HG03060 (cell line): ENCODE measurements around the gene HUNK.

Experiments
- ATAC-seq: cut with Tn5 transposase; IDR thresholded peaks from one replicate; pipeline ENCODE4 v1.9.1; 2021; ENCODE audit warnings: low read depth, moderate number of reproducible peaks; ENCODE audit not compliant: unreplicated experiment

HUNK gene

DNA sequence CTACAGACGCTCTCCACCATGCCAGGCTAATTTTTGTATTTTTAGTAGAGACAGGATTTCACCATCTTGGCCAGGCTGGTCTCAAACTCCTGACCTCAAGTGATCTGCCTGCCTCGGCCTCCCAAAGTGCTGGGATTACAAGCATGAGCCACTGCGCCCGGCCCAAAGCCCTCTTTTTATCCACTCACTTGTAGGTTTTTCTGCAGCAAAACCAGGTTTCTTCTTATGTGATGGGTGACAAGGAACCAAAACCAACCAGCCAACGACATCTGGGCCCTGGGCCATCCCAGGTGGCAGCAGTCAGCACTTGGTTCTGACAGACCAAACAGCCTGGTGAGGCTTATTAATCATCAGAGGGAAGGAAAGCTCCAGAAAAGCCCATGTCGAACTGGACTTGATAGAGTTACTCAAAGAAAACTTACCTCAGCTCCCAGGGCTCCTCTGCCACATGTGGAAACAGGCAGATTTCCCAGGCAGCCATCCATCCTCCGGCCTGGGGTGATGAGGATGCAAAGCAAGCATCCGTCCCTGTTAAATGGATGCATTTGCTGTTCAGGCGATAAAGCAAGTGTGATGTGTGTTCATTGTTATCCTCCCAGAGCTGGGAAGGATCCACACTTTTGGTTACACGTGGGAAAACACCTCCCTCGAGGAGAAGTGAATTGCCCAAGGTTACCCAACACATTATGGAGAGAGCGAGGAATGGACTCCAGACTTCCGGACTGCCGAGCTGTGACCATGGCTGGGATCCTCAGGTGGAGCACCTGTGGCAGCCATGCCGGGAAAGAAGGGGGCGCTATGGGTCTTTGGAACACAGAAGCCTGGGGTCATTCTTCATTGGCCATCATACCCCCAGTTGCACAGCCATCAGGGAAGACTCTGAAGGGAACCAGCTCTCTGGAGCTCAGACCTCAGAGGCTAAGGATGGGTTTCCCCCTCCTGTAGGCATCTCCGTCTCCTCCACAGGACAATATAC lies 118.8 kb downstream of the HUNK start:
- ATAC-seq = no peak

DNA sequence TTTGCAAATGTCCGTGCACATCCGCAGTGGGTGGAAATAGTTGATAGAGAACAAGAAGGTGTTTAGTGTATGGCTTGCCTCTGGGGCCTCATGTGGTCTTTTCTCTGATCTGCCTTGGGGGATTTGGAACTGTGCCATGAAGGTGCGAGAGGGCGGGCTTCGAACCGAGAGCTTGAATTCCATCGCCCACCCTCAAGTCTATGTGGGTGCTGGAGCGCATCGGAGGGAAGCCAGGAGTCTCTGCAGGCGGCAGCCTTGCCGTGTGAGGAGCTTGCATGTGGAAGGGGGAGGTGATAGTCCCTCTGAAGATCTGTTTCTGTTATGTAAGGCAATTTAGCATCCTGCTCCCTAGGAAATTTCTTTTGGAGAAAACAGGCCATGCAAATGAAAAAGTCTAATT lies 119.6 kb downstream of the HUNK start:
- ATAC-seq = no peak

DNA sequence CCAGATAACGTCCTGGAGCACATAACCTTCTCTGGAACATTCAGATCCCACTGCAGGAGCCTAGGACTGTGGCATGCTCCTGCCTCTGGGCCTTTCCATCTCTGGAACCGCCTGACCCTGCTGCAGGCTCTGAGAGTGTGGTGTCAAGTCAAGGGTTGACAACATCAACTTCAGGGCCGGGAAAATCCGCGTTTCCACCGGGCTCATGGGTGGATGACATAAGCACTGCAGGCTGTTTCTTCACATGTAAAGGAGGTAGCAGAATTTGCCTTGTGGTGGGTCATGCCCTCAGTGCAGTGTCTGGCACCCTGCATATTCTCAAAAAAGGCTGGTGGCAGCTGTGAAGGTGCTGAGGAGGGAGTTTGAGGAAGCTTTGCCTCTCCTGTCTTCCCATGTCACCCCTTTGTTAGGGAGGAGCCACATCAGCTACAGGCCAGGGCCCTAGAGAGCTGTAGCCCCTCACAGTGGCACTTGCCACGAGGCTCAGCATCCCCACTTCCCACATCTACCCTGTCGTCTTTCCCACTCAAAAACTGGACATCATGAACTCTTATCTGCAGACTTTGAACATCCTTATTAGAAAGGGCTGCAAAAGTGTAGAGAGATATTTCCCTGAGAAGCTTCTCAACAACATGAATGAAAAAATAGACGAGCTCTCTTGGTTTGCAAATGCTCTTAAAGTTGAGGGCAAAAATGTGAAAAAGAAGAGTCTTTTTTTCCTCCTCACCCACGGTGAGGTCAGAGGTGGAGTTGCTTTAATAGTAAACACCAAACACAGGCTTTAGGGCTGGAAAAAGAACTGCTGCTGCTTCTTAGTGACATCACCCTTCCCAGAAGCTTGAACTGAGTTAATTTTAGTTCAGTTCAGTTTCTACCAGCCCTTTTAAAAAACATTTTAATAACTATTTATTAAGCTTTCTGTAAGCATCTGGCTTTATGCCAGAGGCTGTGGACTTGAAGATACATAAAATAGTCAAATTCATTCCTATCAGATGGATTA lies 121.3 kb downstream of the HUNK start:
- no peak for ATAC-seq

DNA sequence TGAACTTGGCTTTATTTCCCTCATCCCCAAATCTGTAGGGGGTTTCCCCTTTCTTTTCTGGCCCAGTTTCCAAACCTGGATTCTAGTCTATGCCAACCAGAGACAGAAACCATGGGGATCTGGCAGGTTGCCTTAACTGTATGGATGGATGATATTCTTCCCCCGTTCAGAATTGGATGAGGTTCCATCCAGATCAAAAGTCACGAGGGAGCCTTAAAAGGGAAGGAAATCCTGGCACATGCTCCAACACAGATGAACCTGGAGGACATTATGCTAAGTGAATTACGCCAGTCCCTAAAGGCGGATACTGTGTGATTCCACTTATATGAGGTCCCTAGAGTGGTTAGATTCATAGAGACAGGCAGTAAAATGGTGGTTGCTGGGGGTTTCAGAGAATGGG lies 124.4 kb downstream of the HUNK start:
- no peak for ATAC-seq

DNA sequence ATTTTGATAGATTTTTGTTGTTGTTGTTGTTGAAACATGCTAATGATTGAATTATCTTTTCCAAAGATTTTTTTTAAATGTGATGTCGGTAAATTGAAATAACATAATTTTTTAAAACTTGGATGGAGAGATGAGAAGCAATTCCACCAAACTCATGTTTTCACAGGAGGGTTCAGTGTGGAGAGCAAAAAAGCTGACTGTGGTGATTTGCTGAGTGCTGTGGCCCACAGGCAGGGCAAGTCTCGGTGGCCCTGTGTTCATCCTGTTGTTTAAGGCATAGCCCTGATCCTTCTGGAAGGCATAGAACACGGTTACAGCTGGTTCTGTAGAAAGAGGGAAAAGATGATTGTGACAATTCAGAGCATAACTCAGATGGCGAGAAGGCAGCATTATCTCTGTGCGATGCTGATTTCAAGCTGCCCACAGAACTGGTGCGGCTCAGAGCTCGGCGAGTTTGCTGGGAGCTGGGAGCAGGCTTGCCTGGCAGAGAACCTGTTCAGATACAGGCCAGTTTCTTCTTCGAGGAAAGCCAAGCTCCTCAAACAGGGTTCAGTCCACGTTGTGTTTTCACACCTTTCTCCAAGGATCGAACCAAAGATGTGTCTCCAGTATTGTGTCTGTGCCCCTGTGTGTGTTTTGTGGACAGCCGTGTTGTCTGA lies 127.1 kb downstream of the HUNK start:
- no peak for ATAC-seq

DNA sequence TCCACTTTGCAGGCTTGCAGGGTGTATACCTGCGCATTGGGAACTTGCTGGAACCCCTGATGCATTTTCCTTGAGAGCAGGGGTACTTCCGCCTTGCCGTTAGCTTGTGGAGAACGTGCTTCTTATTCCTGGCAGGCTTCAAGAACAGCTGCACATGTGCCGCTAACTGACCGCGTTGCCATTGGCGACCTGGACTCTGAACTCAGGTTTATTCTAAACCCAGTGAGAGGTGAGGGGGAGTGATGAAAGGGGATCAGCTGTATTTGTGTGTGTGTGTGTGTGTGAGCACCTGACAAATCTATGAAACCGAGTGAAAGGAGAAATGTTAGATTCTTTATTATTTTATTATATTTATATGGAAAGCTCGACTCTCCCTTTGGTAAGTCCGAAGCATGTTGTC lies 128.6 kb downstream of the HUNK start:
- ATAC-seq = no peak

DNA sequence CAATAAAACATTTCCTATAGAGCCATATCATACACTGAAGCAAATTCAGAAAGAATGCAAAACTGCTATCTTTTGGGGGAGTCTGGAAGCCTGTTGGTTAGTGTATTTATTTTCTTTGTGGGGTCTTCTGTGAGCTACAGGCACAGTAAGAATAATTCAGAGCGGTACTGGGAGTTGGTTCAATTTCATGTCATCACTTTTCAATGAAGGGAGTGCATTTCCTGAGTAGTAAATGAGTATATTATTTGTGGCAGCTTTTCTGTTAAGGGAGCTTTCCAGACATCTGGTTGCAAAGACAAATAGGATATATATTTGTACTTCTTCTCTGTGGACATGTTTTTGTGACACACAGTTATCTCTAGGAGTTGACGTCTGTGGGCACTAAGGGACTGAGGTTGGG lies 130.6 kb downstream of the HUNK start:
- ATAC-seq = no peak

DNA sequence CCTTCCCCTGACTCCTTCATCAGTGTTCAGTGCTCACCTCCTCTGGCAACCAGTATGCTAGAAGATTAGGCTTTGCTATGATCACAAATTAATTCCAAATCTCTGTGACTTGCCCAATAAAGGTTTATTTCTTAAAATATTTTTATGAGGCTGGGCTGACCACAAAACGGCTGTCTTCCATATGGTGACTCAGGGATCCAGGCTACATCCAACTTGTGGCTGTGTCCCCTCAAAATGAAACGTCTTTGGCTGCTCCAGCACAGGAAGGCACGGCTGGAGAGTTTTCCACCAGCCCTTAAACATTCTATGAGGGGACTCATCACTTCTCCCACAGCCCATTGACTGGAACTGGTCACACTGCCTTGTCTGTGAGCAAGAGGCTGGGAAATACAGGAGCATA lies 131.5 kb downstream of the HUNK start:
- no peak for ATAC-seq

DNA sequence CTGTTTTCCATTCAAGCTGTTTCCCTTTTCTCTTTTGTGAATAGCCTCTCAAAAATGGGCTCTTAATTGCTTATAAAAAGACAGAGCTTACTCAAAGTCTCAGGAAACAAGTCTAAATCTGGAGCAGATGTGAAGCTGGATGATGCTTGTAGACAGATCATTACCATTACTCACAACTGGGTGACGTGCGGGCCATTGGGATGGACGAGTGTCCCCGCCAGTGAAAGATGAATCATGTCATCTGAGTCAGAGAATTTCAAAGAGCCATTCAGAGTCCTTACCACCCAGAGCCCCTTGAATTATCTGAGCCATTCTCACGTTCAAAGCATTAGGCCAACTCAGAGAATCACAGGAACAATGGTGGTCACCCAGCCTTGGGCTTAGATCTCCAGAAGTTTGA lies 134.6 kb downstream of the HUNK start:
- no peak for ATAC-seq

DNA sequence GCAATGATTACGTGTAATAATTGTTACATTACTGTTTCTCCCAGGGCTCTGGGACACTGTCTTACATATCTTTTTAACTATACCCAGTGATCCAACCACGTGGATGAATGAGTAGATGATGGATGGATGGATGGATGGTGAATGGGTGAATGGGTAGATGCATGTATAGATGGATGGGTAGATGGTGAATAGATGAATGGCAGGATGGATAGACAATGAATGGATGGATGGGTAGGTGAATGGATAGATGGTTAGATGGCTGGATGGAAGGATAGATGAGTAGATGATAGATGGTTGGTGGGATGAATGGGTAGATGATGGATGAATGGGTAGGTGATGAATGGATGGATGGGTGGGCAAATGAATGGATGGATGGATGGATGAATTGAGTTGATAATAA lies 135.9 kb downstream of the HUNK start:
- no peak for ATAC-seq

DNA sequence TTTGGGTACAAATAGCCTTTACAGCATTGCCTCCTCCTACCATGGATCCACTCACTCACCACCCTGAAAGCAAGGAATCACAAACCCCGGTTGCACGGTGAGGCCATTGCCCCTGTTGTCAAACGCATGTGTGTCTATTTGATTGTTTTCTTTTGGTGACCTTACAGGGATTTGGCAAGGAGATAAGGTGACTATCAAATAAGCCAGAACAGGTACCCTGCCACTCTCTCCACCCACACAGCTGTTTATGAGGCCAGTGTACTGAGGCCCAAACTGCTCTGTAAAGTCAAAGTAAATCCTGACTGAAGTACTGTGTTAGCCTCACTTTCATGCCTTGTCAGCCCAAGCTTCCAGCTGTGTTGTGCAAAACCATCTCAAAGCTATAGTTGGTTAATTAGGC lies 136.4 kb downstream of the HUNK start:
- ATAC-seq = no peak

DNA sequence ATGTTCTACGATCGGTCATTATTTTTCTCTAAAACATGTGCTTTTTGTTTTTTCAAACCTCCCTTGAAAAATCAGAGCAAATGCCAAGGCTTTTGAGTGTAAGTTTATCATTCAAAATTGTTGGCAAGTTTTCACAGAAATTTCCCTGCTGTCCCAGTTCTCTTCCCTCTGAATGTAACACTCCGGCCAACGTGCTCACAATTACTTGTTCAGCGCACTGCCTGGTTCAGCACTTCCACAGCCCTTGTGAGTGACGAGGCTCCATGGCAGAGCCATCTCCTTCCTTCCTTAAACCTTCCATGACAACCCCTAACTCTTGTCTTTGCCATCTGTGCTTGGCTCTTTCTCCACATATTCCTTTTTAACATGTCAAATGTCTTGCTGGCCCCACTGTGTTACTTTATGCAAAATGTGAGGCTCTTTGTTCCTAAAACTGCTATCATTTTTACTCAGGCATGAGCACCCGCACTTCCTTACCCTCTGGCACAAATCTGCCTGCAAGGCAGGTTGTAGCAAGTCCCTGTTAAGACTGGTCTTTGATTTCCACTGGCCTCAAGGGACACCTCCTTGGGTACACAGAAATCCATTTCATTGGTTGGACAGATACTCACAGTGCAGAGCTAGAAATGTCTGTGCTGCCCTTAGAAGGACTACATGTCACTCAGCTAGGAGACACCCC lies 142.8 kb downstream of the HUNK start:
- ATAC-seq = no peak

DNA sequence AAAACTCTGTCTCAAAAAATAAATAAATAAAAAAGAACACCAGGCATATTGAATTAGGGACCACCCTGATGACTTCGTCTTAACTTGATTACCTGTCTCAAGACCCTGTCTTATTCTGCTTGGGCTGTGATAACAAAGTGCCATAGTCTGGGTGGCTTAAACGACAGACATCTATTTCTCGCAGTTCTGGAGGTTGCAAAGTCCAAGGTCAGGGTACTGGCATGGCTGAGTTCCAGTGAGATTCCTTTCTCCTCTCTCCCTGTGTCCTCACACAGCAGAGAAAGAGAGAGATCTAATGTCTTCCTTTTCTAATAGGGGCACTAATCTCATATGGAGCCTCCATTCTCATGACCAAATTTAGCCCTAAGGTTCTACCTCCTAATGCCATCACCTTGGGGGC lies 145.6 kb downstream of the HUNK start:
- ATAC-seq = no peak

DNA sequence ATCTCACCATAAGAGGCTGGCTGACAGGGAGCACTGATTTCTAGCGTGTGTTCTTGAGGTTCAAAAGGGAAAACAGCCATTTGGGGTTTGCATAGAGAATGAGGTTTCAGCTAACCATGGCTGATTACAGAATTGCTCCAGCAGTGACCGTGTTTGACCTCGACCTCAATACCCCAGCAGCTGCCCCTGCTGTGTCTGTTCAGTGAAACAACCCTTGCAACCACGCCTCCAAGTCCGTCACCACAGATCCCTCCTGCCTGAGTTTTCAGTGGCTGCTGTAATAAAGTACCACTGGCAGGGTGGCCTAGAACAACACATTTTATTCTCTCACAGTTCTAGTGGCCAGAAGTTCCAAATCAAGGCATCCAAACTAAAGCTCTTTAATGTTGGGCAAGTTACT lies 147.7 kb downstream of the HUNK start:
- no peak for ATAC-seq

DNA sequence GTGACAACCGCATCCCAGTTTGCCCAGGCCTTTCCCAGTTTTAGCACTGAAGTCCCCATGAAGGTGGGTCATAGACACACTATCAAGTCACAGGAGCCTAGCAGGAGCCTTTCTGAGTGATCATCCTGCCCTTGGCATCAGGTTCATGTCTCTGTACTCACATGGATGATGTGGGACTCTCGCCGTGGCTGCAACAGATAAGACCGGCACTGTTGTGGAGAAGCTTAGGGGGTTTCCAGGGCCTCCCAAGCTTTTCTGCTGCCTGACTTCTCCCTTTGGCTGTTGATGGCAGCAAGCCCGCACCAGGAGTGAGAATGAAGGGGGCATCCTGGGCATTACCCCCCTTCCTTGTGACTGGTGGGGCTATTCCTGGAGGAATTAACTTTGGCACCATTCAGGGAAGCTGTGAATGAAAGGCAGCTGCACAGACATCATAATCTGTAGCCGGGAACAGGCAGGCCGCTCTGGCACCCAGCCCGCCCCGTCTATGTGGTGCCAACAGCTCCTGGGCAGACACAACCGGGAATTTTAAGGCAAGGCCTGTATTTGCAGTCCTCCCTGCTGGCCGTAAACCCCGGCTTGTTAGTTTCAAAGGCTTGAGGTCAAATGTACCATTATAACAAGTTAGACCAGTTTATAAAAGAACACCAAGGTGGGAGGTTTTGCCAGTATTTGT lies 148.6 kb downstream of the HUNK start:
- ATAC-seq = no peak

DNA sequence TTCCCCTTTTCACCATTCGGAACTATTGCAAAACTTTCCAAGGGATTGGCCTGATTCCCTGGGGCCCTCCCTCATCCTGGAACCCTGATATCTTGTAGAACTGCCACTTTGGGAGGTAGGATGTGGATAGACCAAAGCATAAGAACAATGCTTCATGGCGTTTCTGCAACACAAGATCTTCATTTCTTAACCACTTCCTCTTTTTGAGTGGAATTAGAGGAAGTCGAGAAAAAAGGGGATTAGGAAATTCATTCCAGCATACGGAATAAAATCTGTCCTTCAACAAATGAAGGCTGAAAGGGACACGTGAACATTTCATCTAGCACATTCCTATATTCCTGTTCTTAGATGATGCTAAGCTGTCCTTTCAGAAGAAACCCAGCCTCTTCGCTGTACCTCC lies 149.3 kb downstream of the HUNK start:
- no peak for ATAC-seq

DNA sequence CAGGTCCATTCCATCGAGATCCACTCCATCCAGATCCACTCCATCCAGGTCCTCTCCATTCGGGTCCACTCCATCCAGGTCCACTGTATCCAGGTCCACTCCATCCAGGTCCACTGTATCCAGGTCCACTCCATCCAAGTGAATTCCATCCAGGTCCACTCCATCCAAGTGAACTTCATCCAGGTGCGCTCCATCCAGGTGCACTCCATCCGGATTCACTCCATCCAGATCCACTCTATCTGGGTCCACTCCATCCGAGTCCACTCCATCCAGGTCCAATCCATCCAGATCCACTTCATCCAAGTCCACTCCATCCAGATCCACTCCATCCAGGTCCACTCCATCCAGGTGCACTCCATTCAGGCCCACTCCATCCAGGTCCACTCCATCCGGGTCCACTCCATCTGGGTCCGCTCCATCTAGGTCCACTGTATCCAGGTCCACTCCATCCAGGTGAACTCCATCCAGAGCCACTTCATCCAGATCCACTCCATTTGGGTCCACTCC lies 157.4 kb downstream of the HUNK start:
- no peak for ATAC-seq

DNA sequence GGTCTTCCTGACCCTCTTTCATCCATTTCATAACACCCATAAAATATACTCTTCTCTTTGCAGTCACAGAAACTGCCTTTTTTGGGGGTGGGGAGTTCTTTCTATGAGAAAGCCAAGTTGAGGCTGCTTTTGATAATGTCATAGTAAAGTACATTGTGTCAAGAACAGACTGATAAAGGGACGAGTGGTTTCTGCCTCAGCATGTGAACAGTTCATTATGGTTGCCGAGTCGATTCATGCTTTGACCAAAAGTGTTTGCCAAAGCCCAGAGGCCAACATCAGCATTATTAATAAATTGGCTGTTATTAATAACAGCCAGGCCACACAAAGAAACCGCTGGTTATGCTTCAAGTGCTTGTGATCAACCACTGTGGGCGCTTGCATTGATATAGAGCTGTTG lies 162.0 kb downstream of the HUNK start:
- ATAC-seq = no peak

DNA sequence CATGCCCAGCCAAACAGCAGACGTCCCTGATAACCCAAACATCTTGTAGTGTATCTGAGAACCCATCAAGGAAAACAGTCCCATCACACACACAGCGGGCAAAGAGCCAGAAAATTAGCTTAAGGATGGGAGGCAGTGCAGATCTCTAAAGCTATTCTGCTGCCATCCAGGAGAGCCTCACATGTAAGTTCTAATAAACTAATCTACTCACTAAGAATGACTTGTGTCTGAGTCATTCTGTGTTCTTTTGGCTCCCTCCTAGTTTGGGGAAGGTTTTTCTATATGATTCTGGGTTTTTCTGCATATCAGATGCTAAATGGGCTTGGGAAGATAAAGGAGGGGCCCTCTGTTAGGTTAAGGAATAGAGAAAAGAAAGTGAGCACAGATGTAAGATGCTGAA lies 162.8 kb downstream of the HUNK start:
- no peak for ATAC-seq

DNA sequence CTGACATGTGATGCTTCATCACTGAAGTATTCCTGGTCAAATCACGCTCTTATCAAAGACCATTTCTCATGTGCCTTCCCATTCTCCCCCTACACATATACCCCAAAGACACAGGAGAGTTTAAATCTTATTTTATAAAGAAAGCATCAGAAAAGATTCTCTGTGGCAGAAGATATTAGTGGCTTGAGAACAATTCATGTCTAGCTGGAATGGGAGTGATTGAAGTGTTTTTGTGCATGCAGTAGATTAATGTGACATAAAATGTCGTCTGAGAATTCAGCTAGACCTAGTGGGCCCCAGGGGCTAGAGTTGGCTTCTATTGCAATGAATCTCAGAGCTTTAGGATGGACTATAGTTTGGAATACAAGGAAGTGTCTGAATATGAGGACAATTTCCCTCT lies 163.9 kb downstream of the HUNK start:
- ATAC-seq = no peak
